Memory B cell (primary cell): Measurements from ENCODE around the gene KLHL6.
"Not testable (repeated sequence)": the region's sequence is repeated elsewhere in the genome, so short reads cannot be mapped to it uniquely, and the experiment has no call there.

ENCODE experiments used
- ATAC-seq: fragments of 150-1000 bp; cut with Tn5 transposase; 2 replicates; pipeline ENCODE4 v1.10.0; 2021; ENCODE audit warnings: low read depth, mild to moderate bottlenecking, moderate library complexity
- DNase-seq, 2 donors: peaks; one replicate each; pipeline ENCODE4 v3.0.0; 2022; ENCODE audit warnings: low spot score in 2 of 2
- H3K27ac Mint-ChIP-seq: one replicate; pipeline ENCODE4 v1.8.0; 2022; ENCODE audit warnings: mild to moderate bottlenecking, moderate library complexity, mixed read lengths
- H3K27me3 Mint-ChIP-seq: one replicate; pipeline ENCODE4 v1.8.0; 2022; ENCODE audit warnings: mixed read lengths
- H3K36me3 Mint-ChIP-seq: one replicate; pipeline ENCODE4 v1.8.0; 2022; ENCODE audit warnings: mild to moderate bottlenecking, mixed read lengths
- H3K4me1 Mint-ChIP-seq: one replicate; pipeline ENCODE4 v1.8.0; 2022; ENCODE audit warnings: mixed read lengths
- H3K4me3 Mint-ChIP-seq: one replicate; pipeline ENCODE4 v1.8.0; 2022; ENCODE audit warnings: mild to moderate bottlenecking, moderate library complexity, mixed read lengths
- H3K9me3 Mint-ChIP-seq: one replicate; pipeline ENCODE4 v1.8.0; 2022; ENCODE audit warnings: mixed read lengths

KLHL6 gene

DNA sequence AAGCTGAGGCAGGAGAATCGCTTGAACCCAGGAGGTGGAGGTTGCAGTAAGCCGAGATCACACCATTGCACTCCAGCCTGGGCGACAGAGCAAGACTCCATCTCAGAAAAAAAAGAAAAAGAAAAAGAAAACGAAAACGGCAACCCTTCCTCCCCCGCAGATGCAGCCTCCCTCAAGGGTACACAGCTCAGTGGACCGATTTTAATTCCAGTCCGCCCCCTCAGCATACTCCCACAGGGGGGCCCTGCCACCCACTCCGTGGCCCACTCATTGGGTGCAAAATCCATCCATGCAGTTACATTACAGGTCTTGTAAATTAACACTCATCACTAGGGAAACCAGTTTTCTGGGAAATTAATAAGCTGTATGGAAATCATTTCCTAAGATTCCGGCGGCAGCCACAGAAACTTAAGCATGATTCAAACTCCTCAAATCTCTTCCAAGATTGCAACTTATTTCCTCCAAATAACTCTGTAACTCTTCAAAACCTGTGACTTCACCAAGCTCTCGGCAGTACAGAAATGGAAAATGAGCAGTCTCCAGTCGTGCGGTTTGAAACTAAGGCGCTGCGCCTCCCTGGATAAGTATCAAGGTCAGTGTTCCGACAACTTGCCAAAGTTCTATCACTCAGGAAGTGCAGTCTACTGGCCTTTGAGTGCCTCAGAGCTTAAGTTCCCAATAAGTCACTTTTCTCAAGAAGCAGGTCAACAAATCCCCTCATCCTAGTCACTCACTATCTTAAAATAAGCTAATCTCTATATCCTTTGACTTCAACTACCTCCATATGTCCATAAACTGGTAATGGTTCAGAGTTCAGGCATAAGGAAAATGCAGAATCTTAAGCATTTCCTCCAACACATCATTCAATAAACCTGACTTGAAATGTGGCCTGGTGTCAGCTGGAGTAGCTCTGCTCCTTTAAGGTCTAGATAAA is 24.7 kb upstream of the KLHL6 start:
- H3K27ac Mint-ChIP-seq, result no peak overlapping the region
- H3K36me3 Mint-ChIP-seq, result no peaks in the 10 kb centered on the region
- H3K4me1 Mint-ChIP-seq, result peaks cover 33% of the 10 kb centered on the region
- H3K27me3 Mint-ChIP-seq, result peaks cover 16% of the 10 kb centered on the region
- no peak for DNase-seq
- peak; percentile 40 for ATAC-seq
- peak overlapping the region; percentile 77 for H3K4me3 Mint-ChIP-seq
- H3K9me3 Mint-ChIP-seq, result no peaks in the 10 kb centered on the region

DNA sequence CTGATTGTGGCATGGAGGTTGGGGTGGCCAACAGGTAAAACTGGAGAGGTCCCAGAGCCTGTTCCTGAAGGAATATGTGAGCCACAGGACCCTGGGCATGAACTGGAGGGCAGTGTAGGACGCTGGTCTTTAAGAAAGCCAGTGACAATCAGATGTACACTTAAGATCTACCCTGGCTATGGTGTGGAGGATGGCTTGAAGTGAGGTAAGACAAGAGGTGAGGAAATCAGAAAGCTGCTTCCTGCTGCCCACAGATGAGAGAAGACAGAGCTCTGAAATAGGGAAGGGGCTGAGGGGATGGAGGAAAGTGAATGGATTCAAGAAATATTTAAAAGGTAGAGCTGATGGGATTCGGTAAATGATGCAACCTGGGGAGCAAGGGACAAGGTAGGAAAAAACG is 22.7 kb upstream of the KLHL6 start:
- peak overlapping the region; percentile 1 for H3K4me3 Mint-ChIP-seq
- peaks cover 30% of the 10 kb centered on the region for H3K4me1 Mint-ChIP-seq
- H3K36me3 Mint-ChIP-seq, result no peaks in the 10 kb centered on the region
- no peaks in the 10 kb centered on the region for H3K9me3 Mint-ChIP-seq
- DNase-seq, result no peak
- no peak overlapping the region for H3K27ac Mint-ChIP-seq
- H3K27me3 Mint-ChIP-seq, result peaks cover 18% of the 10 kb centered on the region
- ATAC-seq, result no peak

DNA sequence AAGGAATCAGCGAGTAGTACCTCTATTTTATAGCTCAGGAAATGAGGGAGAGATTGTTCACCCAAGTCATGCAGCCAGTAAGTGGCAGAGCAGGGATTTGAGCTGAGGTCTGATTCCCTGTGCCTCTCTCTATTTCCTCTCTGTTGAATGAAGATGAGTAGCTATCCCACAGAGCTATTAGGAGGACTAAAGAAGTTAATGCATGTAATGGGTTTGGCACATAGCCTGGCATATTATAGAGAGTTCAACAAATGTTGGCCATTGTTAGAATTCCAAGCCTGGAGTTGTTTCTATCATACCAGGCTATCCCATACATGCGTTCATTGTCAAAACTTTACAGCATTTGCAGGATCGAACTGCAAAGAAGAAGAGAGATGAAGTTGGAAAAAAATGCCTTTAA is 21.8 kb upstream of the KLHL6 start:
- peaks cover 33% of the 10 kb centered on the region for H3K4me1 Mint-ChIP-seq
- ATAC-seq (no peak), DNase-seq (no peak)
- no peaks in the 10 kb centered on the region for H3K9me3 Mint-ChIP-seq
- H3K4me3 Mint-ChIP-seq, result no peak overlapping the region
- no peak overlapping the region for H3K27ac Mint-ChIP-seq
- no peaks in the 10 kb centered on the region for H3K36me3 Mint-ChIP-seq
- H3K27me3 Mint-ChIP-seq, result peaks cover 18% of the 10 kb centered on the region

GRCh38 chr3:183576487-183577107 is 21.1 kb upstream of the KLHL6 start:
- Mint-ChIP-seq H3K27me3 (peaks cover 17% of the 10 kb centered on the region), H3K27ac (no peak overlapping the region), H3K4me3 (no peak overlapping the region), H3K4me1 (peaks cover 33% of the 10 kb centered on the region), H3K36me3 (no peaks in the 10 kb centered on the region), H3K9me3 (no peaks in the 10 kb centered on the region)
- ATAC-seq (peak; percentile 65), DNase-seq (no peak)

GRCh38 chr3:183572935-183573334 is 17.4 kb upstream of the KLHL6 start:
- ATAC-seq, result no peak
- Mint-ChIP-seq H3K4me1 (peaks cover 16% of the 10 kb centered on the region), H3K9me3 (no peaks in the 10 kb centered on the region), H3K27ac (no peak overlapping the region), H3K36me3 (no peaks in the 10 kb centered on the region), H3K4me3 (no peak overlapping the region), H3K27me3 (peaks cover 9% of the 10 kb centered on the region)
- DNase-seq, result no peak

- ATAC-seq, H3K27ac Mint-ChIP-seq, H3K27me3 Mint-ChIP-seq, H3K4me3 Mint-ChIP-seq, DNase-seq, H3K9me3 Mint-ChIP-seq, H3K36me3 Mint-ChIP-seq, H3K4me1 Mint-ChIP-seq: not testable (repeated sequence)
Measured at GRCh38 chr3:183570191-183570590, 14.7 kb upstream of the KLHL6 start.

DNA sequence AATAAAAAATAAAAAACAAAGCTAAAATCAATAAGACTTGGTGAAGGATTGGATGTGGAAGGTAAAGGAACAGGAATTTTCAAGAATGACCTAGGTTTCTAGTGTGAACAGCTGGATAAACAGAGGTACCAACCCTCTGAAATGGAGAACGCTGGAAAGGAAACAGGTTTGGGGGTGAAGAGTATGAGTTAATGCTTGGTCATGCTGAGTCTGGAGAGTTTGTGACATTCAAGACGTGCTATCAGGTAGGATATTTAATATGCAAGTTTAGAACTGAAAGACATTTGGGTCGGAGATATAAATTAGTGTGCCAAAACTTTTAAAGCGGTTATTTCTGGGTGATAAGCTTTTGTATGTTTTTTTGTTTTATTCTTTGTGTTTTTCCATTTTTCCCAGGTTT is 11.4 kb upstream of the KLHL6 start:
- peaks cover 7% of the 10 kb centered on the region for H3K27me3 Mint-ChIP-seq
- H3K27ac Mint-ChIP-seq, result no peak overlapping the region
- H3K36me3 Mint-ChIP-seq, result peaks cover 2% of the 10 kb centered on the region
- peaks cover 10% of the 10 kb centered on the region for H3K4me1 Mint-ChIP-seq
- ATAC-seq (no peak), DNase-seq (no peak)
- no peak overlapping the region for H3K4me3 Mint-ChIP-seq
- H3K9me3 Mint-ChIP-seq, result no peaks in the 10 kb centered on the region

DNA sequence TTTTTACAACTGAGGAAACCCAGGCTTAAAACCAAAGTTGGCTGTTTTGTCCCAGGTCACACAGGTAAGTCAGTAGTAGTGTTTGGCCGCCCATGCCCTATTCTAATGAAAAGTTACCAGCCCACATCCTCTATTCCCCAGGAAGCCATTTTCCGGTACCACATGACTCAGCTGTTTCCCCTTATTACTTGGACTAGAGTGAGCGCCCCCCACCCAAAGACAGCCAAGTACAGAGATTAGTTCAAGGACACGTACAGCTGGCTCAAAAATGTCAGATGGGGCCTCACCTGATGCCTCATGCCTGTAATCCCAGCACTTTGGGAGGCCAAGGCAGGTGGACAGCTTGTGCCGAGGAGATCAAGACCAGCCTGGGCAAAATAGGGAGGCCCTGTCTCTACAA is 8.5 kb upstream of the KLHL6 start:
- Mint-ChIP-seq H3K4me3 (no peak overlapping the region), H3K9me3 (no peaks in the 10 kb centered on the region), H3K36me3 (peaks cover 2% of the 10 kb centered on the region), H3K27me3 (peaks cover 3% of the 10 kb centered on the region), H3K4me1 (peaks cover 8% of the 10 kb centered on the region), H3K27ac (no peak overlapping the region)
- ATAC-seq (no peak), DNase-seq (no peak)

GRCh38 chr3:183563536-183563874 is 8.0 kb upstream of the KLHL6 start:
- peaks cover 3% of the 10 kb centered on the region for H3K27me3 Mint-ChIP-seq
- H3K4me1 Mint-ChIP-seq, result peaks cover 8% of the 10 kb centered on the region
- DNase-seq (no peak), ATAC-seq (no peak)
- H3K36me3 Mint-ChIP-seq, result peaks cover 2% of the 10 kb centered on the region
- H3K9me3 Mint-ChIP-seq, result no peaks in the 10 kb centered on the region
- H3K4me3 Mint-ChIP-seq, result no peak overlapping the region
- H3K27ac Mint-ChIP-seq, result no peak overlapping the region

- H3K36me3 Mint-ChIP-seq, result no peaks in the 10 kb centered on the region
- no peak overlapping the region for H3K4me3 Mint-ChIP-seq
- ATAC-seq (peak; percentile 62), DNase-seq (peak in 1 of 2 donors; percentile 44)
- no peak overlapping the region for H3K27ac Mint-ChIP-seq
- peaks cover 17% of the 10 kb centered on the region for H3K4me1 Mint-ChIP-seq
- no peaks in the 10 kb centered on the region for H3K9me3 Mint-ChIP-seq
- H3K27me3 Mint-ChIP-seq, result no peaks in the 10 kb centered on the region
Measured at GRCh38 chr3:183560607-183561006, 5.1 kb upstream of the KLHL6 start.

DNA sequence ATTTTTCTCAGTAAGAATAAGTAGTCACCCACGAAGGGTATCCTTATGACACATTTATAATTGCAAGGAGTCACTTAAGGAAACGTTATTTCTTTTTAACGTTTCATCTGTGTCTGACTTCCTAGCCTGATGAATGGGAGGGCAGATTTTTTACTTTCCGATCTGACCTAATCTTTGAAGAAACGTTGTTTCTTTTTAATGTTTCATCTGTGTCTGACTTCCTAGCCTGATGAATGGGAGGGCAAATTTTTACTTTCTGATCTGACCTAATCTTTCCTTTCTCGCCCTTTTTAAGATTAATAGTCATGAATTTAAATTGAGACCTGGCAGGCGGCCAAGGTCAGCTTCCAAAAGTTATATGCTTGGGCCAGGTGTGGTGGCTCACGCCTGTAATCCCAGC is 3.0 kb upstream of the KLHL6 start:
- Mint-ChIP-seq H3K27ac (peak overlapping the region; percentile 38), H3K4me3 (no peak overlapping the region), H3K4me1 (peaks cover 22% of the 10 kb centered on the region), H3K9me3 (no peaks in the 10 kb centered on the region), H3K27me3 (no peaks in the 10 kb centered on the region), H3K36me3 (peaks cover 5% of the 10 kb centered on the region)
- ATAC-seq (no peak), DNase-seq (no peak)

DNA sequence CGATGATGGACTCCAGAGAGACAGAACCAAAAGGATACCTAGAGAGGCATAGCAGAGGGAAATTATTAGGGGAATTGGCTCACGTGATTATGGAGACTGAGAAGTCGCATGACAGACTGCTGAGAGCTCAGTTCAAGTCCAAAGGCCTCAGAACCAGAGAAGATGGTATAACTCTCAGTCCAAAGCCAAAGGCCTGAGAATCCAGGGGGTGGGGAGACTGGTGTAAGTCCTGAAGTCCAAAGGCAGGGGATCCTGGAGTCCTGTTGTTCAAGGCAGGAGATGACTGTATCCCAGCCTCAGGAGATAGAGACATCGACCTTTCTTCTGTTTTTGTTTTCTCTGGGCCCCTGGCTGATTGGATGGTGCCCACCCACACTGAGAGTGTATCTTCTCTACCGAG is 1.2 kb upstream of the KLHL6 start:
- no peaks in the 10 kb centered on the region for H3K27me3 Mint-ChIP-seq
- H3K4me3 Mint-ChIP-seq, result no peak overlapping the region
- peaks cover 31% of the 10 kb centered on the region for H3K4me1 Mint-ChIP-seq

GRCh38 chr3:183554377-183554776 is 1.1 kb downstream of the KLHL6 start:
- Mint-ChIP-seq H3K36me3 (peaks cover 19% of the 10 kb centered on the region), H3K27ac (peak overlapping the region; percentile 97), H3K4me1 (peaks cover 41% of the 10 kb centered on the region), H3K4me3 (peak overlapping the region; percentile 100), H3K9me3 (peaks cover 4% of the 10 kb centered on the region), H3K27me3 (no peaks in the 10 kb centered on the region)
- peak; percentile 26 for ATAC-seq
- DNase-seq, result peak in 1 of 2 donors; percentile 18

More for the DNA sequence above, 1.2 kb upstream of the KLHL6 start:
- Mint-ChIP-seq H3K9me3 (no peaks in the 10 kb centered on the region), H3K36me3 (peaks cover 9% of the 10 kb centered on the region), H3K27ac (peak overlapping the region; percentile 97)
- ATAC-seq (no peak), DNase-seq (no peak)

DNA sequence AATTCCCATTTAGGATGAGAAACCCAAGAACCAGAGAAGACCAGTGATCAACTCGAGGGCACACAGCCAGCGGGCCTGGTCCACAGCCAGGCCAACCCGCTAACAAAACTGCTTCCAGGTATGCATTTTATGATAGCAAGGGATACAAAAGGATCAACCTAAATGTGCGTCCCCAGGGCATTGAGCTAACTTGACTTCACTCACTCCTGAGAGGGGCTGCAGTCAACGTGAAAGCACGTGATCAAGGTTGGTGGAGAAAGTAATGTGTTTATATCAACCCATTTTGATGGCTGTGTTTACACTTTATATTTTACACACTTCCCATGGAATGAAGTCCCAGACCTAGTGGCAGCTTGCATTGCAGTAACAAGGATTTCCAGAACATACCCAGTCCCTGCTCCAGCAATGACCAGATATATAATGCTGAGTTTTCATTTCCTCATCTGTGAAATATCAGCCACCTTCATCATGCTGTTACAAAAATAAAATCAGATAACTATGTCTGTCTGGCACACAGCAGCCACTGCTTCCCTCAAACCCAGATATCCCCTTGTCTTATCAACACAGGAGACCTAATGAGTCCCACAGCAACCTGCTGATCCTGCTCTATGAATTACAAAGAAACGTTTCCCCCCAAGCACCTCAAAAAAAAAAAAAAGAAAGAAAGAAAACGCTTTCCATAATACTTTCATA is 2.0 kb downstream of the KLHL6 start:
- H3K9me3 Mint-ChIP-seq, result peaks cover 4% of the 10 kb centered on the region
- no peaks in the 10 kb centered on the region for H3K27me3 Mint-ChIP-seq
- H3K36me3 Mint-ChIP-seq, result peaks cover 22% of the 10 kb centered on the region
- peak overlapping the region; percentile 97 for H3K27ac Mint-ChIP-seq
- ATAC-seq, result no peak
- peaks cover 45% of the 10 kb centered on the region for H3K4me1 Mint-ChIP-seq
- H3K4me3 Mint-ChIP-seq, result peak overlapping the region; percentile 100
- DNase-seq, result no peak
